RPMI7951 (cell line): ENCODE data around the gene PKP4. TPM values are rescaled to one million over a fixed set of nuclear protein-coding genes. Genes with fewer than 3 reads are reported as not detected.

Source experiments
- total RNA-seq: library from RNA; depleted of rRNA; stranded (reverse); fragments of >200 nt; shearing (Covaris generic); gene quantifications from 2 replicates; pipeline ENCODE4 v1.2.3, GENCODE V29; 2014; rRNA removed

The PKP4 gene
- total RNA-seq, 1 experiment from 2014 or later: 33.5 TPM

Other genes starting within 250 kb of the PKP4 start
- 1.4 TPM in 2 replicates for gene CCDC148, start 199 bp upstream of the PKP4 start, total RNA-seq